22Rv1 (cell line): ENCODE measurements around the gene MCAM.

Experiments
- CTCF ChIP-seq: fragments of 450-650 bp; IDR thresholded peaks from 2 replicates; pipeline ENCODE4 v1.5.1; 2017; ENCODE audit warnings: mild to moderate bottlenecking
- ZFX ChIP-seq: fragments of 450-650 bp; IDR thresholded peaks from 2 replicates; pipeline ENCODE4 v1.6.1; 2017; ENCODE audit warnings: antibody characterized with exemption, borderline replicate concordance

- TF ChIP-seq CTCF (no peak), ZFX (no peak)
These were observed 46.3 kb upstream of the MCAM start for GRCh38 chr11:119363081-119363850.
